SU-DHL-6 (cell line): ENCODE results near the gene COL27A1.

ENCODE experiments used
- H2AFZ ChIP-seq: fragments of 200-600 bp; sonication (generic); 2 replicates; pipeline ENCODE4 v1.6.1; 2014; ENCODE audit warnings: low read depth, mild to moderate bottlenecking, moderate library complexity, mixed read lengths, antibody characterized with exemption, low read length; ENCODE audit not compliant: severe bottlenecking
- H3F3A ChIP-seq: fragments of 200-600 bp; shearing (Covaris generic); 2 replicates; pipeline ENCODE4 v1.6.0; 2016; ENCODE audit warnings: antibody characterized with exemption, mild to moderate bottlenecking; ENCODE audit not compliant: insufficient read depth
- H3K27ac ChIP-seq: fragments of 200-600 bp; sonication (generic); 2 replicates; pipeline ENCODE4 v1.5.1; 2016; ENCODE audit warnings: low read depth, mild to moderate bottlenecking, low read length, moderate library complexity, mixed read lengths
- H3K27me3 ChIP-seq: fragments of 200-600 bp; sonication (generic), shearing (Covaris generic); 2 replicates; pipeline ENCODE4 v1.6.0; 2014; ENCODE audit warnings: mild to moderate bottlenecking, low read length
- H3K36me3 ChIP-seq: fragments of 200-600 bp; sonication (generic); 2 replicates; pipeline ENCODE4 v1.6.1; 2014; ENCODE audit warnings: mild to moderate bottlenecking, low read length, mixed read lengths
- H3K4me2 ChIP-seq: fragments of 300-600, 200-600 bp; shearing (Covaris generic), sonication (generic); 2 replicates; pipeline ENCODE4 v1.6.0; 2014; ENCODE audit warnings: low read length, low read depth, mild to moderate bottlenecking; ENCODE audit not compliant: poor library complexity, severe bottlenecking
- H3K4me3 ChIP-seq: fragments of 200-600 bp; sonication (generic); 2 replicates; pipeline ENCODE4 v1.5.1; 2014; ENCODE audit warnings: antibody characterized with exemption, low read length, mild to moderate bottlenecking, mixed read lengths; ENCODE audit not compliant: insufficient read depth, poor library complexity, severe bottlenecking
- H3K79me2 ChIP-seq: fragments of 200-600 bp; sonication (generic); 2 replicates; pipeline ENCODE4 v1.6.1; 2014; ENCODE audit warnings: mild to moderate bottlenecking, low read length, moderate library complexity; ENCODE audit not compliant: insufficient read depth
- H3K9ac ChIP-seq: fragments of 200-600 bp; sonication (generic); 2 replicates; pipeline ENCODE4 v1.7.0; 2014; ENCODE audit warnings: mild to moderate bottlenecking, low read length
- H3K9me2 ChIP-seq: fragments of 200-600 bp; sonication (generic); replicated peaks from 2 replicates; pipeline ENCODE4 v1.6.1; 2014; ENCODE audit warnings: low read length; ENCODE audit not compliant: insufficient read depth
- H3K9me3 ChIP-seq: fragments of 200-600 bp; sonication (generic); 2 replicates; pipeline ENCODE4 v1.6.1; 2014; ENCODE audit warnings: low read length, mixed read lengths; ENCODE audit not compliant: insufficient read depth
- H4K20me1 ChIP-seq: fragments of 200-600 bp; sonication (generic); 2 replicates; pipeline ENCODE4 v1.6.1; 2014; ENCODE audit warnings: low read depth, mild to moderate bottlenecking, antibody characterized with exemption, low read length, moderate library complexity, mixed read lengths
- EZH2phosphoT487 ChIP-seq: fragments of 200-600 bp; sonication (generic), shearing (Covaris generic); conservative IDR thresholded peaks from 2 replicates; pipeline ENCODE4 v1.6.1; 2018; ENCODE audit warnings: mild to moderate bottlenecking, antibody characterized with exemption, low read length, moderate library complexity, mixed read lengths
- TF ChIP-seq, protein P1 (sequence below): fragments of 200-600 bp; sonication (generic); IDR thresholded peaks from one replicate; pipeline ENCODE4 v1.5.1; 2017; ENCODE audit warnings: antibody characterized with exemption, mild to moderate bottlenecking, low read length, moderate library complexity; ENCODE audit not compliant: insufficient read depth, poor library complexity, severe bottlenecking

COL27A1 gene

DNA sequence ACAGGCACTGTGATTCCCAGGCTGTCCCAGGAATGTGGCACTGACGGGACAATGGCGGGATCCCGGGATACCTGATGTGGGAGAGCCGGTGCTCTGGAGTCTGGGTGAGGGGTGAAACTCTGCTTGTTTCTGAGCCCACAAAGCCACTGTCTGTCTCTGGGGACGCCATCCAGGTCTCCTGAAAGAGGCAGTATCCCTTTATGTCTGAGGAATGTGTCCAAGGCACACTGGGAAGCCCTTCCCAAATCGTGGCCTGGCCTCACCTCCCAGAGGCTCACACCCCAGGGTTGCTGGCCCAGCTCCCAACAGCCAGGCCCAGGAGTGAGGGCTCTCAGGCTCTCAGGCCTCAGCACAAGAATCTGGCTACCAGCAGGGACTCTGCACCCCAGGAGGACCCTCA, 201.5 kb downstream of the COL27A1 start:
- Histone ChIP-seq H3K79me2 (no peaks in the 10 kb centered on the region), H3K4me2 (no peak overlapping the region), H4K20me1 (no peaks in the 10 kb centered on the region), H2AFZ (no peak overlapping the region), H3F3A (no peaks in the 10 kb centered on the region), H3K9me2 (no peaks in the 10 kb centered on the region), H3K27me3 (no peaks in the 10 kb centered on the region), H3K36me3 (peaks cover 40% of the 10 kb centered on the region), H3K9me3 (no peaks in the 10 kb centered on the region), H3K9ac (no peak overlapping the region), H3K27ac (no peak overlapping the region), H3K4me3 (no peak overlapping the region)
- TF ChIP-seq EZH2phosphoT487: no peak
- TF ChIP-seq, protein P1, sequence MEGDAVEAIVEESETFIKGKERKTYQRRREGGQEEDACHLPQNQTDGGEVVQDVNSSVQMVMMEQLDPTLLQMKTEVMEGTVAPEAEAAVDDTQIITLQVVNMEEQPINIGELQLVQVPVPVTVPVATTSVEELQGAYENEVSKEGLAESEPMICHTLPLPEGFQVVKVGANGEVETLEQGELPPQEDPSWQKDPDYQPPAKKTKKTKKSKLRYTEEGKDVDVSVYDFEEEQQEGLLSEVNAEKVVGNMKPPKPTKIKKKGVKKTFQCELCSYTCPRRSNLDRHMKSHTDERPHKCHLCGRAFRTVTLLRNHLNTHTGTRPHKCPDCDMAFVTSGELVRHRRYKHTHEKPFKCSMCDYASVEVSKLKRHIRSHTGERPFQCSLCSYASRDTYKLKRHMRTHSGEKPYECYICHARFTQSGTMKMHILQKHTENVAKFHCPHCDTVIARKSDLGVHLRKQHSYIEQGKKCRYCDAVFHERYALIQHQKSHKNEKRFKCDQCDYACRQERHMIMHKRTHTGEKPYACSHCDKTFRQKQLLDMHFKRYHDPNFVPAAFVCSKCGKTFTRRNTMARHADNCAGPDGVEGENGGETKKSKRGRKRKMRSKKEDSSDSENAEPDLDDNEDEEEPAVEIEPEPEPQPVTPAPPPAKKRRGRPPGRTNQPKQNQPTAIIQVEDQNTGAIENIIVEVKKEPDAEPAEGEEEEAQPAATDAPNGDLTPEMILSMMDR: no peak

DNA sequence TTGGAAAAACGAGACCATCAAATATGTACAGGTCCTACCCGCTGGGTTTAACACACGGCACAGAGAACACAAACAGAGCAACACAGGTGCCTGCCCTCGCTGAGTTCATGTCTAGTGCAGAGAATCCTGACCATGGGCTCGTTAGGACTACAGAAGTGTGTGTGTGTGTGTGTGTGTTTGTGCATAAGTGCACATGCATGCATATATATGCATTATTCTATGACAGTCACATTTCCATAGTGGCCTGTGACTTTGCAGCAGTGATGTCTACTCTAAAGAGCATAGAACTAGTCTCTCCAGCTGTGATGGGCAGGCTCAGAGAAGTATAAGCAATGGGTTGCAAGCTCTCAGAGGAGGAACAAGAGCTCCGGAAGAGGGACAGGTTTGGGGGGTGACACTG, 202.0 kb downstream of the COL27A1 start:
- no peaks in the 10 kb centered on the region for H3F3A ChIP-seq
- H3K4me3 ChIP-seq: no peak overlapping the region
- no peak for TF ChIP-seq EZH2phosphoT487
- TF ChIP-seq, protein P1: no peak
- H3K4me2 ChIP-seq: no peak overlapping the region
- H3K27me3 ChIP-seq: no peaks in the 10 kb centered on the region
- no peak overlapping the region for H3K9ac ChIP-seq
- H4K20me1 ChIP-seq: no peaks in the 10 kb centered on the region
- H3K9me2 ChIP-seq: no peaks in the 10 kb centered on the region
- peaks cover 37% of the 10 kb centered on the region for H3K36me3 ChIP-seq
- no peaks in the 10 kb centered on the region for H3K9me3 ChIP-seq
- no peak overlapping the region for H2AFZ ChIP-seq
- H3K27ac ChIP-seq: no peak overlapping the region
- H3K79me2 ChIP-seq: no peaks in the 10 kb centered on the region

DNA sequence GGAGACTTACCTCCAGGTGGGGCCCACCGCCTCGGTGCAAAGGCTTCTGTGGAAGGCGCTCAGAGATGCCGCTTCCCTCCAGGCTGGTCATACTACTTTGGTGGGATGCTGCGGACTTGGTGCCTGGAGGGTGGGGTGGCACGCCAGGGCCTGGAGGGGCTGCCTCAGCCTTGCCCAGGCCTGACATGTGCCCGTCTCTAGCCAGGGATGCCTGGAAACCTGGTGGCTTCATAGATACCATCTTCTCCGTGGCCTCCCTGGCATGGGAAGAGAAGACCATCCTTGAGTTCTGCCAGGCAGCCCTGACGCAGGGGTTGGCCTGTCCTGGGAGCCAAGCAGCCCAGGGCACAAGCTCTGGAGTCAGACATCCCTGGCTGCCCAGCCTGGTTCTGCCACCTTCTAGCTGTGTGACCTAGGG, 202.6 kb downstream of the COL27A1 start:
- Histone ChIP-seq H3K4me2 (no peak overlapping the region), H3K36me3 (peaks cover 40% of the 10 kb centered on the region), H3F3A (no peaks in the 10 kb centered on the region), H2AFZ (no peak overlapping the region), H3K79me2 (no peaks in the 10 kb centered on the region), H3K9me3 (no peaks in the 10 kb centered on the region), H3K27me3 (no peaks in the 10 kb centered on the region), H3K9ac (no peak overlapping the region), H3K9me2 (no peaks in the 10 kb centered on the region), H3K27ac (no peak overlapping the region), H3K4me3 (no peak overlapping the region), H4K20me1 (no peaks in the 10 kb centered on the region)
- TF ChIP-seq, protein P1: no peak
- no peak for TF ChIP-seq EZH2phosphoT487
